HEK293T (cell line): ENCODE results near the gene SSH2.
A peak's percentile ranks its signal among the peaks of the same experiment; 100 is the strongest.

Source experiments
- CTCF ChIA-PET: fragments of 350-600 bp; formaldehyde crosslinking; extraction: SDS; loops from one replicate; lab custom pipeline; 2021; ENCODE audit warnings: antibody characterized with exemption, inconsistent platforms; lab: Yijun Ruan, JAX
- POLR2A ChIA-PET: fragments of 350-600 bp; formaldehyde crosslinking; extraction: SDS; loops from one replicate; lab custom pipeline; 2020; ENCODE audit warnings: antibody characterized with exemption, inconsistent platforms; lab: Yijun Ruan, JAX
- DNase-seq: peaks from one replicate; pipeline ENCODE4 v3.0.0; 2012; ENCODE audit warnings: mixed read lengths; ENCODE audit errors: extremely low spot score
- ARNT ChIP-seq: fragments of 450-650 bp; IDR thresholded peaks from 2 replicates; pipeline ENCODE4 v1.6.1; 2017; ENCODE audit warnings: mild to moderate bottlenecking
- BHLHE40 ChIP-seq: fragments of 450-650 bp; IDR thresholded peaks from 2 replicates; pipeline ENCODE4 v1.6.1; 2016; ENCODE audit warnings: mild to moderate bottlenecking, moderate library complexity, borderline replicate concordance
- CTBP1 ChIP-seq: fragments of 450-650 bp; IDR thresholded peaks from 2 replicates; pipeline ENCODE4 v1.6.1; 2016; ENCODE audit warnings: borderline replicate concordance
- ELF4 ChIP-seq: fragments of 450-650 bp; IDR thresholded peaks from 2 replicates; pipeline ENCODE4 v1.6.1; 2017; ENCODE audit warnings: antibody characterized with exemption
- FOXA1 ChIP-seq: fragments of 450-650 bp; IDR thresholded peaks from 2 replicates; pipeline ENCODE4 v1.6.1; 2016; ENCODE audit warnings: mild to moderate bottlenecking
- FOXK2 ChIP-seq: fragments of 450-650 bp; IDR thresholded peaks from 2 replicates; pipeline ENCODE4 v1.6.1; 2016; ENCODE audit warnings: mild to moderate bottlenecking
- FOXM1 ChIP-seq: fragments of 450-650 bp; IDR thresholded peaks from 2 replicates; pipeline ENCODE4 v1.6.1; 2017; ENCODE audit warnings: mild to moderate bottlenecking, borderline replicate concordance
- HDGF ChIP-seq: fragments of 450-650 bp; IDR thresholded peaks from 2 replicates; pipeline ENCODE4 v1.6.1; 2017; ENCODE audit warnings: antibody characterized with exemption, borderline replicate concordance
- L3MBTL2 ChIP-seq: fragments of 450-650 bp; conservative IDR thresholded peaks from 2 replicates; pipeline ENCODE4 v1.6.1; 2016; ENCODE audit warnings: mild to moderate bottlenecking
- LEF1 ChIP-seq: fragments of 450-650 bp; IDR thresholded peaks from 2 replicates; pipeline ENCODE4 v1.6.1; 2017; ENCODE audit warnings: mild to moderate bottlenecking, borderline replicate concordance
- NFRKB ChIP-seq: fragments of 450-650 bp; IDR thresholded peaks from 2 replicates; pipeline ENCODE4 v1.6.1; 2016; ENCODE audit warnings: mild to moderate bottlenecking, moderate library complexity
- SP1 ChIP-seq: fragments of 450-650 bp; IDR thresholded peaks from 2 replicates; pipeline ENCODE4 v1.6.1; 2017
- SUZ12 ChIP-seq: fragments of 450-650 bp; IDR thresholded peaks from 2 replicates; pipeline ENCODE4 v1.6.1; 2016; ENCODE audit warnings: mild to moderate bottlenecking
- TARDBP ChIP-seq: fragments of 450-650 bp; IDR thresholded peaks from 2 replicates; pipeline ENCODE4 v1.6.1; 2016
- ZNF384 ChIP-seq: fragments of 450-650 bp; IDR thresholded peaks from 2 replicates; pipeline ENCODE4 v1.6.1; 2016
- TF ChIP-seq, protein P1 (sequence below): fragments of 450-650 bp; IDR thresholded peaks from 2 replicates; pipeline ENCODE4 v1.6.1; 2016

SSH2 gene

DNA sequence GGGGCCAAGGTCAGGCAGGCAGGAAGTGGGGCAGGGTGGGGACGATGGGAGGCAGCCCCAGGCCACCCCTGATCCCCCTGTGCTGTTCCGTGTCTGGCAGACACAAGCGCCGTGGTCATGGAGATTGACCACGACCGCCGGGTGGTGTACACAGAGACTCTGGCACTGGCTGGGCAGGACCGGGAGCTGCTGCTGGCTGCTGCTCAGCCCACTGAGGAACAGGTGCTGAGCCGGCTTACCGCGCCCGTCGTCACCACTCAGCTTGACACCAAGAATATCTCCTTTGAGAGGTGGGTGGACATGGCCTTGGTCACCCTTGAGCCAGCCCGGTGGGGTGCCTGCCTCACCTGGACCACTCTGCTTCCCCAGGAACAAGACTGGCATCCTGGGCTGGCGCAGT lies 321.0 kb downstream of the SSH2 start:
- POLR2A ChIA-PET = interaction anchor here (0.9 to 1.4 kb wide), 3 partner anchors 12 to 15 kb away, joined by 3 to 5 read pairs (median 4); partner anchors contain the start of gene CORO6
- DNase-seq = no peak
- TF ChIP-seq HDGF = no peak
- TF ChIP-seq FOXK2 = no peak
- no peak for TF ChIP-seq ELF4
- no peak for TF ChIP-seq CTBP1
- no peak for TF ChIP-seq LEF1
- no peak for TF ChIP-seq FOXA1
- no peak for TF ChIP-seq BHLHE40
- no peak for TF ChIP-seq ARNT
- no peak for TF ChIP-seq NFRKB
- TF ChIP-seq L3MBTL2 = no peak
- TF ChIP-seq SUZ12 = no peak
- no peak for TF ChIP-seq TARDBP
- CTCF ChIA-PET = interaction anchor here (0.6 to 1.7 kb wide), 2 partner anchors 11 to 263 kb away, joined by 3 to 5 read pairs; no protein-coding TSS in a partner anchor

DNA sequence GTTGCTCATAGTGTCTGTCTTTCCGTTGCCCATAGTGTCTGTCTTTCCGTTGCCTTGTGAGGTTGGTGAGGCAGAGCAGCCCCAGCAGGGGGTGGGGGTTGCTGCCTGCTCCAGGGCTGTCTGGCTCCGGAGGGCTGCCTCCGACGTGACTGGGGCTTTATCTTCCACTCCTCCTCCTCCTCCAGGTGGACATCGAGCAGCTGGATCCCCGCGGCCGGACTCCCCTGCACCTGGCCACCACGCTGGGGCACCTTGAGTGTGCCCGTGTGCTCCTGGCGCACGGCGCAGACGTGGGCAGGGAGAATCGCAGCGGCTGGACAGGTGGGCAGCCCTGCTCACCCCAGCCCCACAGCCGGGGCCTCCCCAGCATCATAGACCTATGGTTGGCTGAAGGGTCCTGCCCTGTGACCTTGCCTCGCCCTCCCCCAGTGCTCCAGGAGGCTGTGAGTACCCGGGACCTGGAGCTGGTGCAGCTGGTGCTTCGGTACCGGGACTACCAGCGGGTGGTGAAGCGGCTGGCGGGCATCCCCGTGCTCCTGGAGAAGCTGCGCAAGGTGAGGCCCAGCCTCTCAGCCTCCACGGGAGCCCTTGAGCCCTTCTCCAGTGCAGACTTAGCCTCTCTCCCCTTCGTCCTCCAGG lies 322.4 kb downstream of the SSH2 start:
- CTCF ChIA-PET = no interaction called here
- TF ChIP-seq NFRKB (no peak), CTBP1 (no peak), L3MBTL2 (no peak), SUZ12 (no peak), FOXM1 (no peak), SP1 (no peak), LEF1 (no peak)
- TF ChIP-seq, protein P1, sequence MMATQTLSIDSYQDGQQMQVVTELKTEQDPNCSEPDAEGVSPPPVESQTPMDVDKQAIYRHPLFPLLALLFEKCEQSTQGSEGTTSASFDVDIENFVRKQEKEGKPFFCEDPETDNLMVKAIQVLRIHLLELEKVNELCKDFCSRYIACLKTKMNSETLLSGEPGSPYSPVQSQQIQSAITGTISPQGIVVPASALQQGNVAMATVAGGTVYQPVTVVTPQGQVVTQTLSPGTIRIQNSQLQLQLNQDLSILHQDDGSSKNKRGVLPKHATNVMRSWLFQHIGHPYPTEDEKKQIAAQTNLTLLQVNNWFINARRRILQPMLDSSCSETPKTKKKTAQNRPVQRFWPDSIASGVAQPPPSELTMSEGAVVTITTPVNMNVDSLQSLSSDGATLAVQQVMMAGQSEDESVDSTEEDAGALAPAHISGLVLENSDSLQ = no peak
- POLR2A ChIA-PET = interaction anchor here (1.0 kb wide), 1 partner anchor 14 kb away, joined by 5 read pairs; no protein-coding TSS in a partner anchor

DNA sequence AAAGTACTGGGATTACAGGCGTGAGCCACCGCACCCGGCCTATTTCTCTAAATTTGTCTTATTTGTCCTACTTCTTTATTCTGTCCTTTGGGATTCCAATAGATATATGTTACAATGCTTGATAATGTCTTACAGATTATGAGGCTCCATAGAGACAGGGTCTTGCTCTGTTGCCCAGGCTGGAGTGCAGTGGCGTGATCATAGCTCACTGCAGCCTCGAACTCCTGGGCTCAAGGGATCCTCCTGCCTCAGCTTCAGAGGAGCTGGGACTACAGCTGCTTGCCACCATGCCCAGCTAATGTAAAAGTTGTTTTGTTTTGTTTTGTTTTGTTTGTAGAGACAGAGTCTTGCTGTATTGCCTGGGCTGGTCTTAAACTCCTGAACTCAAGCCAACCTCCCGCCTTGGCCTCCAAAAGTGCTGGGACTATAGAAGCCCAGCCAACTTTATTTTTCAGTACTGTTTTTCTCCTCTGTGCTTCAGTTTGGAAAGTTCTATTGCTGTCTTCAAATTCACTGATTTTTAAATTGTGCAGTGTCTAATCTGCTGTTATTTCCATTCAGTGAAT lies 326.8 kb downstream of the SSH2 start:
- DNase-seq = no peak
- ChIA-PET POLR2A (no interaction called here), CTCF (no interaction called here)
- no peak for TF ChIP-seq HDGF
- TF ChIP-seq BHLHE40 = no peak
- no peak for TF ChIP-seq LEF1
- TF ChIP-seq L3MBTL2 = no peak
- TF ChIP-seq, protein P1 = no peak
- no peak for TF ChIP-seq FOXM1
- TF ChIP-seq NFRKB = no peak
- no peak for TF ChIP-seq ARNT
- no peak for TF ChIP-seq SUZ12
- TF ChIP-seq ELF4 = no peak
- no peak for TF ChIP-seq CTBP1
- TF ChIP-seq FOXA1 = no peak
- no peak for TF ChIP-seq TARDBP
- no peak for TF ChIP-seq FOXK2
- TF ChIP-seq ZNF384 = no peak

More for the DNA sequence above, 322.4 kb downstream of the SSH2 start:
- DNase-seq = no peak

DNA sequence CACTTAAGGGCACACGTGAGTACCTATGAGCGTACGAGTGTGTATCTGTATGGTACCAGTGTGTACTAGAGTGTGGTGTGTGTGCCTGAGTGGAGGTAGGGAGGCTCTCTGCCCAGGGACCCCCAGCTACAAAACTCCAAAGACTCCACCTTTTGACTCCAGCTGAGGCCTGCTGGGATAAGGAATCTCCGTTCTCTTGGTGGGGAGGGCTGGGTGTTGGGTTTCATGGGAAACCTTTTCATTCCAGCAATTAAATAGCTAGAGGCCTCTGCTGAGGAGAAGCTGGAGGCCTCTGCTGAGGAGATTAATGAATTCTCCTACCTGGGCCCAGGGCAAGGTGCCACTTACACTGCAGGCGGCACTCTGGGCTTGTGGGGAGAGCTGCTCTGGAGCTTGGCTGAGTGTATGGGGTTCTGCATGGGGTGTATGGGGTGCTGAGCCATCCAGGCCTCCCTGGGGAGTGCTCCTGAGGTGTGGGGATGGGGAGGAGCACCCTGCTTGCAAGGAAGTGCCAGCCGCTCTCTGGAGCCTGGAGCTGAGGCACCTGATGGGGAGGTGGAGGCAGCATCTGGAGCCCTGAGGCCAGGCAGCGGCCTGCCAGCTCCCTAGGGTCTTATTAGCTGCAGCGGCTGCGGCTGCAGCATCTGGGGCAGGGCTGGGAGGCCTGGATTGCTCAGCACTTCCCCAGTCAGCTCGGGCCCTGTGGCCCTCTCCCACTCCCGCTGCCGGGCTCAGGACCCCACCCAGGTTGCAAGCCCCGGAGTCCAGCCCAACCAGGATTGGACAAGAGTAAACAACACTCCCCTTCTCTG lies 332.5 kb downstream of the SSH2 start:
- CTCF ChIA-PET = interaction anchor here (0.9 to 1.7 kb wide), 6 partner anchors 9 to 228 kb away, joined by 3 to 8 read pairs (median 6); no protein-coding TSS in a partner anchor
- 0 out of 2 replicates have a peak, but pooled peaks have one; percentile 59 for TF ChIP-seq HDGF
- no peak for TF ChIP-seq ZNF384
- no peak for TF ChIP-seq FOXK2
- no peak for TF ChIP-seq CTBP1
- POLR2A ChIA-PET = interaction anchor here (0.7 to 1.4 kb wide), 2 partner anchors 12 to 25 kb away, joined by 3 to 4 read pairs; partner anchors contain the start of gene CORO6
- DNase-seq = no peak

DNA sequence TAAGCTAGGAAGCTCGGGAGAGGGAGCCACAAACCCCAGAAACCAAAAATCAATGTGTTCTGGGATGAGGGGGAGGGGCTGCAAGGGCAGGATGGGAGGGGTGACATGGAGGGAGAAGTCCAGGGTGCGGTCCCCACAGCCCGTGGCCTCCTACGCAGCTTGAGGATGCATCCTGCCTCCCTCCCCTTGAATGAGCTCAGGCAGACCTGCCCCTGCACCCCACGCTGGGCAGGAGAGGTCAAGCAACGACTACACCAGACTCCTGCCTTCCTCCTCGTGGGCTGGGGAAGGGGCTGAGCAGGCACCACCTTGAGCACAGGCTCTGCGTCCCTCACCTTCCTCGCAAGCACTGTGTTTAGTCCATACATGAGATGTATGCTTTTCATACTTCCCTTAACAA lies 333.2 kb downstream of the SSH2 start:
- ChIA-PET CTCF (interaction anchor here (1.1 to 1.7 kb wide), 4 partner anchors 16 to 227 kb away, joined by 3 to 8 read pairs (median 7); no protein-coding TSS in a partner anchor), POLR2A (interaction anchor here (0.7 to 1.4 kb wide), 3 partner anchors 12 to 27 kb away, joined by 3 to 4 read pairs (median 4); partner anchors contain the start of gene CORO6)
- no peak for TF ChIP-seq L3MBTL2
- no peak for TF ChIP-seq FOXA1
- no peak for TF ChIP-seq ZNF384
- DNase-seq = no peak

DNA sequence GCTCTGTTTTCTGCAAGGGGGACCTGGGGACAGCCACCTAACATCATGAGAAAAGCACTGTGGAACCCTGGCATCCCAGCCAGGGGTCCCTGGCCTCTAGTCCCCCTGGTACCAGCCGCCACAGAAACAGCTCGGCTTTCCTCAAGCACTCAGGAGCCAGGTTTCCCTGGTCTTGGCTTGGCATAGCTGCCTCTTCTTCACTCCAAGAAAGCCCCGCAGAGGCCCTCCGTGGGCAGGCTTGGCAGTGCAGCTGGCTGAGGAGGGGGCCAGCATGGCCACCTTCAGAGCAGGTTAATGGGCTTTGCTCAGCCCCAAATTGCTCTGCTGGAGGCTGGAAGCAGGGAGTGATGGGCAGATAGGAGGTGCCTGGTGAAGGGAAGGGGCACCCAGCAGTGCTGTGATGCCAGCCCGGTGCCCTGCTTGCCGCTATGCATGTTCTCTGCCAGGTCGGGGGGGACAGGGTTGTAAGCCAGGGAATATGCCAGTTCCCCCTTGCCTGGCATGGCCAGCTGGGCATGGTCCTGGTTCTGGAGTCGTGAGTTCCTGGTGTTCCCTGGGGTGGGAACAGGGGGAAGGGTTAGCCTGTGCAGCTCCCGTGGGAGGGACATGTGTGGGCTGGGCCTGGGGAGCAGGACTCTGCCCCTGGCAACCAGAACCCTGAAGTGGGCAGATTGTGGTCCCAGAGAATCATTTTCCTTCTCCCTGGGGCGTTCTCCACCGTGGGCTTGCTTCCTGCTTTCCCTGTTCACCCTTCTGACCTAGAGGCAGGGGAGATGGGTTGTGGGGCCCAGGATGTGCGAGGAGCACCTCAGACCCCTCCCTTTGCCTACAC lies 333.9 kb downstream of the SSH2 start:
- TF ChIP-seq L3MBTL2 = no peak
- TF ChIP-seq SP1 = no peak
- TF ChIP-seq ARNT = no peak
- TF ChIP-seq, protein P1 = no peak
- no peak for TF ChIP-seq BHLHE40
- TF ChIP-seq ELF4 = no peak
- TF ChIP-seq FOXA1 = no peak
- TF ChIP-seq TARDBP = no peak
- no peak for TF ChIP-seq HDGF
- TF ChIP-seq LEF1 = no peak
- TF ChIP-seq FOXK2 = no peak
- TF ChIP-seq CTBP1 = no peak
- TF ChIP-seq FOXM1 = no peak
- TF ChIP-seq ZNF384 = no peak
- no peak for TF ChIP-seq SUZ12
- no peak for TF ChIP-seq NFRKB
- POLR2A ChIA-PET = interaction anchor here (1.0 kb wide), 1 partner anchor 28 kb away, joined by 4 read pairs; no protein-coding TSS in a partner anchor
- no peak for DNase-seq
- CTCF ChIA-PET = interaction anchor here (1.0 kb wide), 1 partner anchor 15 kb away, joined by 3 read pairs; no protein-coding TSS in a partner anchor
